Activated CD4-positive, alpha-beta T cell treated with anti-CD3 and anti-CD28 coated beads, Interleukin-2, amount 50 U/mL, for 16 hours (primary cell): ENCODE results near the gene JPH3.

Source experiments
- DNase-seq: peaks from one replicate; pipeline ENCODE4 v3.0.0-alpha.2; 2020

JPH3 gene

GRCh38 chr16:87684711-87685404 is 82.5 kb downstream of the JPH3 start:
- DNase-seq = no peak

GRCh38 chr16:87685405-87685755 is 83.1 kb downstream of the JPH3 start:
- DNase-seq = no peak

GRCh38 chr16:87685766-87686165 is 83.5 kb downstream of the JPH3 start:
- no peak for DNase-seq

- DNase-seq = no peak
Measured at GRCh38 chr16:87686697-87687096, 84.4 kb downstream of the JPH3 start.

GRCh38 chr16:87687126-87687910 is 85.0 kb downstream of the JPH3 start:
- DNase-seq = no peak

- no peak for DNase-seq
Measured at GRCh38 chr16:87687998-87688529, 85.8 kb downstream of the JPH3 start.

- DNase-seq = no peak
Measured at GRCh38 chr16:87688876-87689815, 86.8 kb downstream of the JPH3 start.

- DNase-seq = no peak
Measured at GRCh38 chr16:87689956-87690465, 87.7 kb downstream of the JPH3 start.

GRCh38 chr16:87690911-87691685 is 88.8 kb downstream of the JPH3 start:
- no peak for DNase-seq

GRCh38 chr16:87691686-87692079 is 89.4 kb downstream of the JPH3 start:
- no peak for DNase-seq

- DNase-seq = no peak
Measured at GRCh38 chr16:87692176-87692575, 89.9 kb downstream of the JPH3 start.

- DNase-seq = no peak
Measured at GRCh38 chr16:87692756-87693155, 90.4 kb downstream of the JPH3 start.

- DNase-seq = no peak
Measured at GRCh38 chr16:87693827-87694226, 91.5 kb downstream of the JPH3 start.

GRCh38 chr16:87694441-87695125 is 92.3 kb downstream of the JPH3 start:
- no peak for DNase-seq

- DNase-seq = no peak
Measured at GRCh38 chr16:87695534-87695933, 93.2 kb downstream of the JPH3 start.

- no peak for DNase-seq
Measured at GRCh38 chr16:87696726-87697125, 94.4 kb downstream of the JPH3 start.

- DNase-seq = no peak
Measured at GRCh38 chr16:87697256-87697655, 94.9 kb downstream of the JPH3 start.

- no peak for DNase-seq
Measured at GRCh38 chr16:87697792-87698191, 95.5 kb downstream of the JPH3 start.

- peak; percentile 77 for DNase-seq
Measured at GRCh38 chr16:87698241-87698640, 95.9 kb downstream of the JPH3 start.

- DNase-seq = no peak
Measured at GRCh38 chr16:87698676-87699199, 96.4 kb downstream of the JPH3 start.

GRCh38 chr16:87700406-87701077 is 98.2 kb downstream of the JPH3 start:
- DNase-seq = peak; percentile 50
